HG03439 (cell line): ENCODE data around the gene MYO1G.
A peak's percentile ranks its signal among the peaks of the same experiment; 100 is the strongest.

Source experiments
- ATAC-seq: cut with Tn5 transposase; IDR thresholded peaks from one replicate; pipeline ENCODE4 v1.9.1; 2021; ENCODE audit warnings: mild to moderate bottlenecking, moderate library complexity; ENCODE audit not compliant: unreplicated experiment

MYO1G gene

DNA sequence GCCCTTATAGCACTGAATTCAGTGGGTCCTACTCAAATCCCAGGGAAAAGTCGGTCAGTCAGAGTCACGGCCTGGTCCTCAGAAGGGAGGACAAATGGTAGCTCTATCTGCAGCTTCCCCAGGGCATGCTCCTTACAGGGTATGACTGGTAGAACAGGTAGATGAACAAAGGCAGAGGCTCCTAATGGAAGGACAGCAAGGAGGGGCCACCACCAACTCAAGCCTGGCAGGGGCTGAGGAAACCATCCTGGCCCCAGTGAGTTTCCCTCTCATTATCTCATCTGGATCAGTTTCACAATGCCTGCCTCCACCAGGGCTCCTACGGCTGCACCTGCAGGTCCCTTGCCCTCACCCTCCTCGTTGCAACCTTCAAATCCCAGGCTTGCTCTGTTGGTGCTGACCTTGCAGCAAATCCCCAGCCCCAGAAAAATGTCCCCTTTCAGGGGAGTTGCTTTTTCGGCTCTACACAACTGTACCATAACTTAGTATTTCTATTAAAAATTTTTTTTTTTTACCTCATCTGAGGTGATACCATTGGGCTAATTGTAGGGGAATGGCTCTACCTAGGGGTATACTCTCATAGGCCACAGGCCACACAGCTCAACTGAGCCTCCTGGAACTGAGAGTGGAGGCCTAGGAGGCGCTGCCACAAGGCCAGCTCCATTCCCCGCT, 2.4 kb upstream of the MYO1G start:
- ATAC-seq, result peak; percentile 6

DNA sequence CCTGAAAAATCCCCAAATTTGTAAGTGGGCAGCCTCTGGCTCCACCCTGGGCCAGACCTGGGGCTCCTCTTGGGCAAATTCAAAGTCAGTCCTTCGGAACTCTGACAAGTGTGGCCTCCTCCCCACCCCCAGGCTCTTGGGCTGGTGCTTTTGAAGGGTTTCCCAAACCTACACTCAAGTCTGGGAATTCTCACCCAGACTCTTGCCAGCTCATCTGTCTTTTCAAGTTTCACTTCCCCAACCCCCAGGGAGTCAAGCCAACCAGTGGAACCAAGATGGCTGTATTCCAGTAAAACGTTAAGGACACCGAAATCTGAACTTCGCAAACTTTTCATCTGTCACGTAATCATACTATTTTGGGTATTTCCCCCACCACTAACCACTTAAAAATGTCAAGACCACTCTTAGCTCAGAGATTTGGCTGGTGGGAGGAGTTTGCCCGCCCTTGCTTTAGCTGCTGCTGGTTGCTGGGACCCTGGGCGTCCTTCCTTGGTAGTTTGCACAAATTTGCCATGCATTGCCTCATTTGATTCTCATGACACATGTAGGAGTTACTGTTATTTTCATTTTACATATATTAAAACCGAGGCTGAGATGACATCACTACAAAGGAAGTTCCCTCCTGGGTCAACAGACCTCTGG, 1.7 kb upstream of the MYO1G start:
- peak; percentile 51 for ATAC-seq

DNA sequence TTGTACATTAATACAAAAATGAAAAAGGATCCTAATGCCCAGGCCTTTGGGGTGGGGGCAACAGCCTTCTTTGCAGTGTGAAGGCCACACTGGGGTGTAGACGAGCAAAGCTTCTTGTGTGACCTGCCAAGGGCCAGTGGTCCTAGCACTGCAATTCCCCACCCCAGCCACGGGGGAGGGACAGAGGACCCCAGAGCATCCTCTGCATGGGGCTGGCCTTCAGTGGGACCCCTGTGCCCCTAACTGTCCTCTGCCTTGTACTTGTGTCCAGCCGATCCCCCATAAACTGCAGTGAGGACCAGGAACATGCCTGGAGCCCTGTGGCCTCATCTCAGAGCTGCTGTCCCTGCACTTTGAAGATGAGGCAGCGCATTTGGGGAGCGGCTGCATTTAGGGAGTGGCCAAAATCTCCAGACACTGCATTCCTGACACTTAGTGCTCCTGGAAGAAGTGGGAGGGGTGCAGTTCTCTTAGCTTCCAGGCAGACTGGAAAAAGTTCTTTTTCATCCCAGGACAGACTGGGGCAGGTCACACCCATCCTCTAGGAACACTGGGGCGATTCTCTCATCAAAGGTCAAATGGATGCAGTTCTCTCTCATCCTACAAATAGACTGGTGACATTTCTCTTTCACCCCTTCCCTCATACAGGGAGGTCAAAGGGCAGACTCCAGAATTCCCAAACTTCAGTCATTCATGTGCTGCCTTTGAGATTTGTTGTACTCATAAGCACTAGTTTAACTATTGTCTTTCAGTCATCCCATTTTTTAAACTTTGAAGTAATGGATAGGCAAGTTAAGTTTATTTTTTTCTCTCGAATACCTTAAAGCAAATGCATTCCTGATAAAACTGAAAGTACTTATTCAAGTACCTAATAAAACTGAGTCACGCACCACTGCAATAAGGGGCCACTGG, 922 bp upstream of the MYO1G start:
- ATAC-seq, result no peak

DNA sequence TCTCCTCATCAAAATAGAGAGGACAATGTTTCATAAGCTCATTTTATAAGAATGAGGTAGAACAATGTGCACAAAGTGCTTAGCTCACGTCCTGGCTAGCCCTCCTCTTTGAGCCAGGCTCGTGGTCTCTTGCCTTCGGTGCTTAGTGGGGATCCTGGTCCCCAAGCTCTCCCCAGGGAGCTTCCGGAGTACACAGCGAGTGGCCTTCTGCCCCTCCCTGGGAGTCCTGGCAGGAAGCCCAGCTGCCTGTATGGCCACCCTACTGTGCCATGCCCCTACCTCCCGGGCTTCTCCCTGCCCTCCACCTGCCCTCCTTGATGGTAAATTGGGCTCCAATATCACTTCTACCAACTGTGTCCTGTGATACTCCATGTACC, 868 bp downstream of the MYO1G start:
- no peak for ATAC-seq

DNA sequence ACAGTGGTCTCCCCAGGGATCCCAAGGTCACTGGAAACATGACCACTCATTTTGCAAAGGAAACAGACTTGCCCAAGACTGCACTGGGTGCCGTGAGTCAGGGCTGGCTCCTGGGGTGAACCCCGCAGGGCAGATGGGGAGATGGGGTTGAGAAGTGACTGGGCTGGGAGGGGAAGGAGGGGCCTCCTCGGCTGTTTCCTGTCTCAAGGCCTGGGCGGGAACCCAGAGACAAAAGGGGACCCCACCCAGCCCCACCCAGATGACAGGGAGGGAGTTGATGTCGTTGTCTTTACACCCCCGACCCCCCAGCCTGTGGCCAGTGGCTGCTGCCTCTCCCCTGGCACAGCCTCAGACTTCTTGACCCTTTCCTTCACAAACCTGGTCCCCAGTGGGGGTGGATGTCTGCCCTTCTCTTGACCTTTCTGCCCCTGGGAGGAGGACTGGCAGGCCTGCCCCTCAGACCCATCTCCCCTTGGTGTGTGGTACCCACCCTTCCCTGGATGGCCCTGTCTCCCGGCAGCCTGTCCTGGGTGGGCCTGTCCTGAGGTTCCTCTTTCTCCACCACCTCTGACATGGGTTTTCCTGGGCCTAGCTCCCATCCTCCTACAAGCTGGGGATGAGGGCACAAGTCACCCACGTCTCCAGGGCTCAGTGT, 1.4 kb downstream of the MYO1G start:
- ATAC-seq, result no peak

DNA sequence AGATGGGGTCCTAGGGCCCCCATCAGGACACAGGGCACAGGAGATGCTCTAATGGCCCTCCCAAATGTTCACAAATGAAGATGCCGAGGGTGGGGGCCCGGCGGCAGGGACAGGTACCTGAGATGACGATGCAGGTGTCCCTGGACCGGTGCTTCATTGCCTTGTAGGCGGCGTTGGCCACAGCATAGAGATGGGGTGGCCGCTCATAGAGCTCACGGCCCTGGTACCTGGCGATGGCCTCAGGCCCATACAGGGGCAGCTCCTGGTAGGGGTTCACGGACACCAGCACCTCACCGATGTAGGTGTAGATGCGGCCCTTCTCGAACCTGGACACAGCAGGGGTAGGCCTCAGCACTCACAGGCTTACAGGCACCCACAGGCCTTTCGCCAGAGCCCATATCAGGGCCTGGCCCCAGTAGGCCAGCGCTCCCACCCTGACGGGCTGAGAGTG, 2.0 kb downstream of the MYO1G start:
- ATAC-seq, result no peak

DNA sequence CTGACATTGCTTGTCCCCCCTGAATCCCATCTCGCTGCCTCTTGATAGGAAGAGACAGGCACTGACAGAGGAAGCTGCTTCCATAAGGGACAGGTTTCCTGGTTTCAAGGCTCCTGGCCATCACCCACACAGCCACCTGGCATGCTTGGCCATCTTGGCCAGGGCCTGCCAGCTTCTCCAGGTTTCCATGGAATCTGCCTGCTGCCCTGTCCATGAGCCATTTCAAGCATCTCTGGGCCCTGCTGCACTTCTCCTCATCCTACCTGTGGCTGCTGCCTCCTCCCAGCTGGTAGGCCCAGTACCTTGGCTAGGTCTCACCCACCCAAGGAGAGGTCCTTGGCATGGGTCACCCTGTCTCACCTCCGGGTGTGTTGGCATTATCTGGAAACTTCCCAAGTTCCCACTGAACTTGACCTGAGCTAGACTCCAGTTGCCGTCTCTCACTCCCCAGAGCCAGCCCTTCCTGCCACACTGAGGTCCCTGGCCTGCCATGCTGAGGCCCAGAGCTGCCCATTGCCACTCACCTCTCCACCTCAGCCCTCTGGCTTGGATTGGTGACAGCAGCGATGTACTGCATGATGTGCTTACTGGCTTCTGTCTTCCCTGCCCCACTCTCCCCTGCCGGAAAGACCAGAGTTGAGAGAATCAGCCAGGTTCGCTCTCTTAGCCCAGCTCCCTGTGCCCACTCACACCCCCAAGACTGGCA, 2.6 kb downstream of the MYO1G start:
- no peak for ATAC-seq

DNA sequence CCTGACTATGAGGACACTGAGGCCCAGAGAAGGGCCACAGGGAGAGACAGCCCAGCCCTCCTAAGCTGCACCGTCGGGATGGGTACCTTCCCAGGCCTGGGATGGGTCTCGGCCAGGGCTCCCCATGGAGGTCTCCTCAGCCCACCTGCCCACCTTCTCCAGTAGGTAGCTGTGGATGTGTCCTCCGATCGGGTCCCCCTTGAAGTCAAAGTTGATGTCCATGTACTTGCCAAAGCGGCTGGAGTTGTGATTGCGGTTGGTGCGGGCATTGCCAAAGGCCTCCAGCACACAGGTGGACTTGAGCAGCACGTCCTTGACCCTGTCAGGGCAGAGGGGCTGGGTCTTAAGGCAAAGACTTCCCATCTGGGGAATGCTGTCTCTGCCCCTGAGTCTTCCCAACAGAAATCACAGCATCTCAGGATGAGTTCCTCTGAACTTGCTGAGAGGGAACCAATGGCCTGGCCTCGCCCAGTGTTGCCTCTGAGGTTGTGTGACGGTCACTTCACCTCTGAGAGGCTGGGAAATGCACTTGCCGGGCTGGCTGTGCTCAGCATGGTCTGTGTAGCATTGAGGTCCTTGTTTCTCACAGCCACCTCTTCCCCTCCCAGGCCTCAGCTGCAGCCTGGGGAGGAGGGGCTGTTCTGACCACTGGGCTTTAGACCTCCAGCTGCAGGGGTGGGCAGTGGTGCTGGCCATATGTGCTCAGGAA, 3.3 kb downstream of the MYO1G start:
- no peak for ATAC-seq

DNA sequence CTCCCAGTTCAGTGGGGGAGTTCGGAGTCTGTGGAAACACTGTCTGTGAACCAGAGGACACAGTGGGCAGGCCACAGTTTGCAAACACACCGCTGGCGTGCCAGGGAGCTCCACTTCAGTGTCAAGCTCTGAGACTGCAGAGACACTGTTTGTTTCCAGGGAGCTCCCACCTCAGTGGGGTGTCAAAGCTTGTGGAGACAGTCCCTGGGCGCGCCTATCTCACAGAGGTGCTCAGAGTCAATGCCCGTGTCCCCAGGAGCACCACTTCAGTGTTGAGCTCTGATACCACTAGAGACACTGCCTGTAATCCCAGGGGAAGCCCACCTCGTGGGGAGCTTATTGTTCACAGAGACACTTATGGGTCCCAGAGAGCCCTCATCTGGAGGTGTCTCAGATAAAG, 4.3 kb downstream of the MYO1G start:
- no peak for ATAC-seq

DNA sequence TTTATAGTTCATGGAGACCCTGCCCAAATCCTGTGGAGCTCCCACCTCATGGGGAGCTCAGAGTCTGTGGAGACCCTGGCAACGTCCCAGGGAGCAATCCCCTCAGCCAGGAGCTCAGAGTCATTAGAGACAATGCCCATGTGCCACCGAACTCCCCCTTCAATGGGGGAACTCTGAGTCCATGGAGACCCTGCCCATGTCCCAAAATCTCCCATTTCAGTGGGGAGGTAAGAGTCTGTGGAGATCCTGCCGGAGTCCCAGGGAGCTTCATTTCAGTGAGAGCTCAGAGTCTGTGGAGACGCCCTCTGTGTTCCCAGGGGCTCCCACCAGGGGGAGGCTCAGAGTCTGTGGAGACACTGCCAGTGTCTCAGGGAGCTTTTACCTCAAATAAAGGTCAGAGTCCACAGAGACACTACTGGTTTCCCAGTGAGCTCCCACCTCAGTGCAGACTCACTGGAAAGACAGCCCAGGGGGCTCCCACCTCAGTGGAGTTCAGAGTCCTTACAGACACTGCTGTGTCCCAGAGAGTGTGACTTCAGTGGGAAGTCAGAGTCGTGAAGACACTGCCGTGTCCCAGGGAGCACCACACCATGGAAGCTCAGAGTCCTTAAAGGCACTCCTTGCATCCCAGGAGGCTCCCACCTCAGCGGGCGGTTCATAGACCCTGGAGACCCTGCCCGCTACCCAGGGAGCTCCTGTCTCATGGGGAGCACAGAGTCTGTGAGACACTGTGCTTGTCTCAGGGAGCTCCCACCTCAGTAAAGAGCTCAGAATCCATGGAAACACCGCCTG, 5.0 kb downstream of the MYO1G start:
- no peak for ATAC-seq

DNA sequence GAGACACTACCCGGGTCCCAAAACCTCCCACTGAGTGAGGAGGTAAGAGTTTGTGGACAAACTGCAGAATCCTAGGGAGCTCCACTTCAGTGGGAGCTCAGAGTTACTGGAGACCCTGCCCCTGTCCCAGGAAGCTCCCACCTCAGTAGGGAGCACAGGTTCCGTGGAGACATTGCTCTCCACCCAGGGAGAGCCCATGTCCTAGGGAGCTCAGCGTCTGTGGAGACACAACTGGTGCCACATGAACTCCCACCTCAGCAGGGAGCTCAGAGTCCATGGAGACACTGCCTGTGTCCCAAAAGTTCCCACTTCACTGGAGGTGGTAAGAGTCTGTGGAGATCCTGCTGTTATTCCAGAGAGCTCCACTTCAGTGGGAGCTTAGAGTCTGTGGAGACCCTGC, 6.3 kb downstream of the MYO1G start:
- ATAC-seq, result no peak

DNA sequence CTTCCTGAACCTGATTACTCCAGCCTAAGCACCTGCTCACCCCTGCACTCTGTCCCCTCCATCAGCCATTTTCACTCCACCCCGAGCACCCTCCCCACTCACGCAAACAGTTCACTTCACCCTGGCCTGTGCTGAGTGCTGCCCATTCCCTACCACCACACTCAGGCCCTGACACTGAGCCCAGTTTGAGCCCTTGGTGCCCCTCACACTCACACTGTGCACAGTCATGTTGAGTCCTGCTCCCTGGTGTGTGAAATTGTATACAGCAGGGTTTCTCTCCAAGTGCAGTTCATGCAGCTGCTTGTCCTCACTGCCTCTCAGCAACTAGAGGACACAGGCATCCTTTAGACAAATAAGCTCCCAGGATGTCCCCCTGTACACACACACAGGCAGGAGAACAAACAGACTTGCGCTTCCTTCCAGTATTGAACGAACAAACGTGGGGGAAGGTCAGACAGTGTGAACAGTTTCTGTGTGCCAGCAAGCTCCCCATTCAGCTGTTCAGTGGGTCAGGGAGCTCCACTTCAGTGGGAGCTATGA, 6.8 kb downstream of the MYO1G start:
- no peak for ATAC-seq

DNA sequence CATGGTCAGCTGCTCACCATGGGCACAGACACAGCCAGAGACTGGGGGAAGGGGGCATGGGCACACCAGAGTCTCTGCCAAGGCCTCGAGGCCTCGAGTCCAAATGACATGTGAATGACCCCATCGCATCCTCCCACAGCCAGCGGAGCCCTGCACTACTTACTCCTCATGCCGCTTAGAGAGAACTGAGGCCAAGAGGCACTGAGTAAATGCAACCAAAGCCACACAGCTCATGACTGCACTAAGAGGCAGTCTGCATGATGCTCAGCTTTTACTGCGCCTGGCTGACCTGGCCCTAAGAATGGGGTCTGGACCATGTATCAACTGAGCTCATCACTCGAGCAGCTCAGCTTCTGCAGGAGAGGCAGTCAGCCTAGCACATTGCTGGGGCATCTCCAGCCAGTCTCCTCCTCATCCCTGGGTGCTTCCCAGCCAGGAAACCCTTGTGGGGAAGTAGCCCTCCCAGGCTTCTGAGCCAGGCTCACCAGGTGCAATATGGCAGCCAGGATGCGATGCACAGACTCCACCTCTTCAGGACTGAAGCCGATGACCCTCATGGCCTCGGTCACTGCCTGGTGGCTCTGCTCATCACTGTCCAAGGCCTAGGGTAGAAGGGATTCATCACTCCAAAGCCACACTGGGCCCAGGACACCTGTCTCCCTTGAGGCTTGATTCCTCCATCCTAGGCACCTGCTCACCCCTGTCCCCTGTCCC, 7.5 kb downstream of the MYO1G start:
- no peak for ATAC-seq

DNA sequence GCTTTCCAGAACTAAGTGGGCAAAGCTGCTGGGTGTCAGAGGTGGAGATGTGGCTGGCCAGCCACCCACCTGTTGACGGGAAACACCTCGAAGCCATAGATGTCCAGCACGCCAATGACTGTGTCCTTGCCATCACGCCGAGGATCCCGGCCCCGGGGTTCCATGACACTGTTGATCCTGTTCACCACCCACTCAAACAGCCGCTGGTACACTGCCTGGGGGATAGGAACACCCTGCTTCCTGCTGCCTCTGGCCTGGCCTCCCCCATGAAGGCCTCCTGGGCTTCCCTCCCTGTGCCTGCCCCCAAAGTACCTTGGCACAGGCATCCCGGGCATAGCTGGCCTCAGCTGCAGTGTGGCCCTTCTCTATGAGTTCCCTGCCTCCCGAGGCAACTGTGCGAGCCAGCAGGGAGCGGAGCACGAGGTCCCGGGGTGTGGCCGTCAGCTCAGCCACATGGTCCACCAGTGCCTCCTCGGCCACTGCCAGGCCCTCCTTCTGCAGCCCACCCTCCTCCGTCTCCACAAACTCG, 8.2 kb downstream of the MYO1G start:
- no peak for ATAC-seq

DNA sequence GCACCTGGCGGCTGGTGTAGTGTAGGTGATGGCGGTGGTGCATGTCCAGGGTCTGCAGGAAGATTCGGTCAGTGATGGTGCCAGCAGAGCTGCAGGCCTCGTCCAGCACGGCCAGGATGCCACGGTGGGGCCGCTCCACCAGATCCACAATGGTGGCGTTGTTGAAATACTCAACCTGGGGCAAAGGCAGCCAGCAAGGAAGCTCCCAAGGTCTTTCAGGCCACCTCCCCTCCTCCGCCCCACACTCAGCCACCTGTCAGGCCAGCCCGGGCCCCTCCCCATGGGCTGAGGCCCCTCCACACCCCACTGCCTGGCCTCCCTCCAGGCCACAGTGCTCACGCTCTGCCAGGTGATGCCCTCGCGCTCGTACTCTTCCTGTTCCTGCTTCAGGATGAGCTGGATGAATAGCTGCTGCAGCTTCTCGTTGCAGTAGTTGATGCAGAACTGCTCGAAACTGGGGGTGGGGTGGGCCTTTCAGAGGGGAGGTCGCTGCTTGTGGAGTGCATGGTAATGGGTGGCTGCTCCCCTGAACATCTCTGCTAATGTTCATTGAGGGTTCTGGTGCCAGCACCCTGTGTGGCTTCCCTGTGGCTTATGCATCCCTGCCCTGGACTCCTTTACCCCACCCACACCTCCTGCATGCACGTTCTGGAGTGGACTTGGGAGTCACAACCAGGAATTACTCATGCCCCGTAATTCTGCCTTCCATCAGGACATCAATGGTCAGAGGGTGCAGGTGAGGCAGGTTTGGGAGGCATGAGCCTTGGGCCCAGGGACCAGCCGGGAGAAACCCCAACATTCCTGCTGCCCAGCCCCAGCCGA, 8.9 kb downstream of the MYO1G start:
- ATAC-seq, result no peak

DNA sequence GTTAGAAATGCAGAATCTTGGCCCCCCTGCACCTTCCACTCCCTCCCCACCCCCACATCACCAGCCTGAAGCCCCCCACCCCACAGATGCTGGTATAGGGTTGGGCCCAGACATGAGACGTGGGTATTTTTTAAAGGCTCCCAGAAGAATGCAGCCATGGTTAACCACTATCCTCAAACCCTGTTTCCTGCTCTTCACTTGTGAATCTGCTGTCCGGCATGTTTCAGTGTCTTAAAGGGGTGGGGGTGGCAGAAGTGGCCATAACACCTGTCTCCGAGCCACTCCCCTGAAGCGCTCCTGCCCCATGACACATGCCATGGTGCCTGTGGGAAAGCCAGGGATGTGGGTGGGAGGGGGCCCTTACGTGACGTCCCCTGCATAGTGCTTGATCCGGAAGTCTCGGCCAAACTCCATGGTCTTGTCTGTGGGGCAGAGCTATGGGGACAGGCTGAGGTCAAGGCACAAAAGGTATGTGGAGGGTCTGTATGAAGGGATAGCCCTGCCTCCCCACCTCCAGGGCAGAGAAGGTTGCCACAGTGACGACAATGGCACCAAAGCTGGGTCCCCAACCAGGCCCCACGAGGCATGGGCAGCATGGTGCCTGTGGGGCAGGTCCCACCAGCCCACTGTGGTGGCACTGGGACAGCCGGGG, 9.6 kb downstream of the MYO1G start:
- ATAC-seq, result no peak
